Measurements from ENCODE around the gene SEC23IP. TPM values are rescaled to one million over a fixed set of nuclear protein-coding genes. Genes with fewer than 3 reads are reported as not detected.
A peak's percentile ranks its signal among the peaks of the same experiment; 100 is the strongest.

Gene SEC23IP
- total RNA-seq, 3 donors from 2014 or later (not counting 1 experiment from before 2014, with no cell fraction given), result 45.1 to 54.5 (median 49.4) TPM

DNA sequence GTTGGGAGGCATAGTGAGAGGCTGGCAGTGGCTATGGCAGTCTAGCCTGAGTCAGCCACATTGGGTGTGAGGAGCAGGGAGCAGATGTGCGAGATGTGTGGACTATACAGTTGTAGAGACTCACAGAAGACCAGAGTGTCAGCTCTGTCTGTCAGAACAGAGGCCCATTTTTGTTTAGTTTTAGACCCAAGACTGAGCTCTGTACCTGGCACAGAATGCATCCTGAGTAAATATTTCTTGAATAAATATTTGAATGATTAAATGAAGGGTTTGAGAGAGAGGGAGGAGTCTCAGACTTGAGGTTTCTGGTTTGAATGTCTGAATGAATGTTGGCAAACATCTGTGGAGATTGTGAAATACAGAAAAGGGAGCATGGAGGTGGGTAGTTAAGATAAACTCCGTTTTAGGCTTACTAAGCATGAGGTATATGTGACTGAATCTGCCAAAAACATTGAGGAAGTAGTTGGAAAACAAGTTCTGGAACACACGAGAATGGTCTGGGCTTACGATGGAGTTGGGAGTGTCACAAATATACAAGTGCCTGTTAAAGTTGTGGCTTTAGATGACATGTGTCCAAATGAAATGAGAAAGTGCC, 3.6 kb downstream of the SEC23IP start:
- ATAC-seq, result no peak
- intact Hi-C loops (cut with micrococcal nuclease), result no loop called here
- Mint-ChIP-seq H3K9me3 (no peaks in the 10 kb centered on the region), H3K4me1 (peaks cover 54 to 55% of the 10 kb centered on the region in 2 donors), H3K36me3 (peaks cover 10% of the 10 kb centered on the region), H3K4me3 (no peak overlapping the region), H3K27ac (peak overlapping the region; percentile 92 to 95), H3K27me3 (ENCODE audit: low read depth in 2 of 2) (no peaks in the 10 kb centered on the region)
- H3K36me3 ChIP-seq (ENCODE audit: control insufficient read depth, insufficient read depth, low read length), result peaks cover 12% of the 10 kb centered on the region
- TF ChIP-seq, protein P1, sequence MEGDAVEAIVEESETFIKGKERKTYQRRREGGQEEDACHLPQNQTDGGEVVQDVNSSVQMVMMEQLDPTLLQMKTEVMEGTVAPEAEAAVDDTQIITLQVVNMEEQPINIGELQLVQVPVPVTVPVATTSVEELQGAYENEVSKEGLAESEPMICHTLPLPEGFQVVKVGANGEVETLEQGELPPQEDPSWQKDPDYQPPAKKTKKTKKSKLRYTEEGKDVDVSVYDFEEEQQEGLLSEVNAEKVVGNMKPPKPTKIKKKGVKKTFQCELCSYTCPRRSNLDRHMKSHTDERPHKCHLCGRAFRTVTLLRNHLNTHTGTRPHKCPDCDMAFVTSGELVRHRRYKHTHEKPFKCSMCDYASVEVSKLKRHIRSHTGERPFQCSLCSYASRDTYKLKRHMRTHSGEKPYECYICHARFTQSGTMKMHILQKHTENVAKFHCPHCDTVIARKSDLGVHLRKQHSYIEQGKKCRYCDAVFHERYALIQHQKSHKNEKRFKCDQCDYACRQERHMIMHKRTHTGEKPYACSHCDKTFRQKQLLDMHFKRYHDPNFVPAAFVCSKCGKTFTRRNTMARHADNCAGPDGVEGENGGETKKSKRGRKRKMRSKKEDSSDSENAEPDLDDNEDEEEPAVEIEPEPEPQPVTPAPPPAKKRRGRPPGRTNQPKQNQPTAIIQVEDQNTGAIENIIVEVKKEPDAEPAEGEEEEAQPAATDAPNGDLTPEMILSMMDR (IDR thresholded peaks at IDR 0.05), result no peak
- 45% methylated on average over 4 of the region's 4 CpGs for WGBS (ENCODE audit: insufficient coverage)
- no peaks in the 10 kb centered on the region for H3K27me3 ChIP-seq (ENCODE audit: control insufficient read depth, insufficient read depth, low read length)
- DNase-seq, result no peak
- H3K27ac ChIP-seq (ENCODE audit: low read length), result no peak overlapping the region
- H3K4me1 ChIP-seq (ENCODE audit: control insufficient read depth, insufficient read depth, low read length), result peaks cover 18% of the 10 kb centered on the region
- no peaks in the 10 kb centered on the region for H3K9me3 ChIP-seq (ENCODE audit: control insufficient read depth, insufficient read depth, low read length)
- H3K4me3 ChIP-seq (ENCODE audit: low read length), result no peak overlapping the region

DNA sequence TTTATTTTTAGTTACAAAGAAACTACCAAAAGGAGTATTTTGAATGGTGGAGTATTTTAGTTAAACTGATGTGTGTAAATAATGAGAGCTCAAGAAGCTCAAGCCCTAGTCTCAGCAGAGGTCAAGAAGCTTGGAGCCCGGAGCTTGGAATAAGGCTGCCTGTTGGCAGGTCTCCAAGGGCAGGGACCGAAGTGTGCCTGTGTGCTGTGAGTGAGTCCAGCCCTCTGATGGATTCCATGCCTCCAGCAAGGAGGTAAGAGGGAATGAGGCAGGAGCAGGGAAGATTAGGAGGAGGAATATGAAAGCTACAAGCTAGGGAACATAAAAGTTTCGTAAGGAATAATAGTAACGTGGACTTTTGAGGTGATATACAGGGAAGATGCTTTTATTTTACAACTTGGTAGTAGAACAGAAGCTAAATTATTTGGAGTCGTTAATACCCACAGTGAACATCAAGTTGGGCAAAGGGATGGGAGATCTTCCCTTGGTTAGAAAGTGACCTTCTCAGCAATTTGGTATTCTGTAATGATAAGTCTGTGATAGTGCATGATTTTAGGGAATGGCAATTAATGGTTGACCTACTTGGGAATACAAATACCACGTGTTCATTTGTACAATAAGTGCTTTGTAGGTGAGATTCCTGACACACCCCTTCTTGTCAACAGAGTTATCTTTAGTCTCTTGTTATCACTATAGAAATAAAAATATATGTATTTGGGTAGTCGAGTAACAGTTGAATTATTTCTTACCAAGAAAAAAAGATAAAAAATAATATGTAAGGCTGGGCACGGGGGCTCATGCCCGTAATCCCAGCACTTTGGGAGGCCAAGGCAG, 4.6 kb downstream of the SEC23IP start:
- peaks cover 52 to 54% of the 10 kb centered on the region in 2 donors for H3K4me1 Mint-ChIP-seq
- H3K4me3 ChIP-seq (ENCODE audit: low read length), result no peak overlapping the region
- no peak overlapping the region for H3K4me3 Mint-ChIP-seq
- 93% methylated on average over 7 of the region's 9 CpGs for WGBS (ENCODE audit: insufficient coverage)
- no peaks in the 10 kb centered on the region for H3K9me3 Mint-ChIP-seq
- H3K36me3 ChIP-seq (ENCODE audit: control insufficient read depth, insufficient read depth, low read length), result peaks cover 12% of the 10 kb centered on the region
- no peaks in the 10 kb centered on the region for H3K27me3 Mint-ChIP-seq (ENCODE audit: low read depth in 2 of 2)
- H3K27me3 ChIP-seq (ENCODE audit: control insufficient read depth, insufficient read depth, low read length), result no peaks in the 10 kb centered on the region
- intact Hi-C loops (cut with micrococcal nuclease), result no loop called here
- TF ChIP-seq, protein P1 (IDR thresholded peaks at IDR 0.05), result no peak
- DNase-seq (no peak), ATAC-seq (no peak)
- peaks cover 10% of the 10 kb centered on the region for H3K4me1 ChIP-seq (ENCODE audit: control insufficient read depth, insufficient read depth, low read length)
- no peaks in the 10 kb centered on the region for H3K9me3 ChIP-seq (ENCODE audit: control insufficient read depth, insufficient read depth, low read length)
- peaks cover 10% of the 10 kb centered on the region for H3K36me3 Mint-ChIP-seq
- peak overlapping the region; percentile 92 to 95 for H3K27ac Mint-ChIP-seq
- H3K27ac ChIP-seq (ENCODE audit: low read length), result no peak overlapping the region

DNA sequence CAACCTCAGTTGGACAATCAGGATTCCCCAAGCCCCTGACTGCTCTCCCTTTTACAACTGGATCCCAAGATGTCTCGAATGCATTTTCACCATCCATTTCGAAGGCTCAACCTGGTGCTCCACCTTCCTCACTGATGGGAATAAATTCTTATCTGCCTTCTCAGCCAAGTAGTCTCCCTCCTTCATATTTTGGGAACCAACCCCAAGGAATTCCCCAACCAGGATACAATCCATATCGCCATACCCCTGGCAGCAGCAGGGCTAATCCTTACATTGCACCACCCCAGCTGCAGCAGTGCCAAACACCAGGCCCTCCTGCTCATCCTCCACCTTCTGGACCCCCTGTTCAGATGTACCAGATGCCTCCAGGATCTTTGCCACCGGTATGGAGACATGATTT, 6.0 kb downstream of the SEC23IP start:
- H3K36me3 ChIP-seq (ENCODE audit: control insufficient read depth, insufficient read depth, low read length), result peaks cover 20% of the 10 kb centered on the region
- H3K4me3 Mint-ChIP-seq, result no peak overlapping the region
- H3K9me3 Mint-ChIP-seq, result no peaks in the 10 kb centered on the region
- no peak overlapping the region for H3K4me3 ChIP-seq (ENCODE audit: low read length)
- no peaks in the 10 kb centered on the region for H3K27me3 Mint-ChIP-seq (ENCODE audit: low read depth in 2 of 2)
- H3K9me3 ChIP-seq (ENCODE audit: control insufficient read depth, insufficient read depth, low read length), result no peaks in the 10 kb centered on the region
- no peaks in the 10 kb centered on the region for H3K27me3 ChIP-seq (ENCODE audit: control insufficient read depth, insufficient read depth, low read length)
- ATAC-seq (no peak), DNase-seq (no peak)
- H3K4me1 ChIP-seq (ENCODE audit: control insufficient read depth, insufficient read depth, low read length), result peaks cover 1% of the 10 kb centered on the region
- peaks cover 10% of the 10 kb centered on the region for H3K36me3 Mint-ChIP-seq
- TF ChIP-seq, protein P1 (IDR thresholded peaks at IDR 0.05), result no peak
- H3K27ac ChIP-seq (ENCODE audit: low read length), result no peak overlapping the region
- H3K27ac Mint-ChIP-seq, result peak overlapping the region; percentile 53 to 76
- WGBS (ENCODE audit: insufficient coverage), result 95% methylated on average over 4 of the region's 4 CpGs
- intact Hi-C loops (cut with micrococcal nuclease), result no loop called here
- peaks cover 45 to 49% of the 10 kb centered on the region in 2 donors for H3K4me1 Mint-ChIP-seq

Data from natural killer cell (primary cell).